ELR (cell line): ENCODE measurements around the gene METAP1D.
"Not testable (repeated sequence)": the region's sequence is repeated elsewhere in the genome, so short reads cannot be mapped to it uniquely, and the experiment has no call there.

Experiments used
- DNase-seq: peaks from one replicate; pipeline ENCODE4 v3.0.0-alpha.2; 2015; ENCODE audit warnings: low read depth

Gene METAP1D

DNA sequence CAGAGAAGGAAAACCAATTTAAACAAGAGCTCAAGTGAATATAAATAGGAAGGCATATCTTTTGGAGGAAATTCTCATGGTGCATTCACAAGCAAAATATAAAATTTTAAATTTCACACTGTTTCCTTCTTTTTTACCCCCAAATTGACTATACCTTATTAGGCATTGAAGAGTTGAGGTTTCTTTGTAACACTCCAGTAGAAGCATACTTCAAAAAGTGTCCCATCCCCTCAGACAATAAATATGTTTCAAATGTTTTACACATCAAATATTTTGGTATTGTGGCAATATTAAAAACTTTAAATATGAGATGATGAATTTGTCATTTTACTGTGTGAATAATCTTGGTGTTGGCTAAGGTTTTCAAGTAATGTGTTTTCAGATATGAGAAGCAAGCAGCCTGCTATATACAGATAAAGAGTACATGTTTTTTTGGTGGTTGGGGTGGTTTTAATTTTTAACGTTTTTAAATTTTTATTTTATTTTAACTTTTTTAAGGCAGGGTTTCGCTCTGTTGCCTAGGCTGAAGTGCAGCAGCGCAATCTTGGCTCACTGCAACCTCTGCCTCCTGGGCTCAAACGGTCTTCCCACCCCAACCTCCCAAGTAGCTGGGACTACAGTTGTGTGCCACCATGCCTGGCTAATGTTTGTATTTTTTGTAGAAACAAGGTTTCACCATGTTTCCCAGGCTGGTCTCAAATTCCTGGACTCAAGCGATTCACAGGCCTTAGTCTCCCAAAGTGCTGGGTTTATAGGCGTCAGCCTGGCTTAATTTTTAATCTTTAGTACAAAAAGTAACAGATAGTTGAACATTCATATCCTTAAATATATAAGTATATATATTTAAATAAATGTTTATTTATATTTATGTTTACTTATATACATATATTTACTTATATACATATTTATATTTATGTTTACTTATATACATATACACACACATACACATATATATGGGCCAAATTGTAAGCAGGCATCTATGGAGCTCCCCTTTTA is 49.1 kb downstream of the METAP1D start:
- no peak for DNase-seq

DNA sequence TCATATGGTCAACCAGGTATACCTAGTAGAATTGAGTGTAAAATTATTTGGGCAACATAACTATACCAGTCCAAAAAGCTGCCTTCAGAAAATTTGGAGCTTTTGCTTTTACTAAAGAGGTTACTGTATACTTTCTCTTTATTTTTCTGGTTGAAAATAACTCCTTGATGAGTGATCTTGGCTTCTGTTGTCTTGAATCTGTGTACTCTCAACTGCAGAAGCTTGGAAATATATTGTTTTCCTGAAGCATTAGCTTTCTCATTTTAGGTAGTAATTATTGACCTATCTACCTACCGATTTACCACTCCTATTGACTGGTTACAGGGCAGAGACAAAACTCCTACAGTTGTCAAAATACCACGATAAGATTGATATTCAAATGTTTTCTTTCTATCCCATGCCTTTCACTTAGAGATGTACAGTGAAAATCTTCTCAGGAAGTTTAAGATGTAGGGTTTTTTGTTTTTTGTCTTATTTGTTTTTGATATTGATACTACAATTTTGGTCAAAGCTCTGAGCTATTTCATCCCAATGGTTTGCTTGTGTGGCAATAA is 49.9 kb downstream of the METAP1D start:
- DNase-seq = no peak

DNA sequence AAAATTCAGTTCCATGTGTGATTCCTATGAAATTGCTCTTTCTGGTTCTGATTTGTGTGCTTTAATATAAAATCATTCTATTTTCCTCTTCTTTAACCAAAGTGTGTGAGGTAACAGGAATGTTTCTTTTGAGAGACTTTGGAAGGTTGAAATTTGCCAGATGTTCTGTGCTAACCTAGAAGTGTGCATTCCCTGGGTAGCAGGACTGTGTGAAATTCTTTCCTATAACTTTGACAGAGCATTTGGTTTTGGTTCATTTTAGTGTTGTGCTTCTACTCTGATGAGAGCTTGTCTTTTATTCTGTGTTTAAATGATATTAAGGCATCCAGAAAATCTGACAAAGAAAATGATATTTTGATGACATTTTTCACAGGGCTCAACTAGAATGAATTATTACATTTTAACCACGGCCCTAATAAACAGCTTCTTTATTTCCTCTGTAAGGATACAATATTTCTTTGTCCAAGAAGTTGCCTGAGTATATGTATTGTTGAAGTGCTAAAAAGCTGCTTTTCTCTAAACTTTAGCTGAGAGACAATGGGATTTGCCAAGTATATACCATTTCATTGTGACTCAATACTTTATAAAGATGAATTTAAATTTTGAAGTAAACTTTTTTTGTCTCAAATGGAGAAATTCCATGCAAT is 50.8 kb downstream of the METAP1D start:
- DNase-seq = no peak

- DNase-seq = no peak
Observed at GRCh38 chr2:172052000-172052983, 52.5 kb downstream of the METAP1D start.

DNA sequence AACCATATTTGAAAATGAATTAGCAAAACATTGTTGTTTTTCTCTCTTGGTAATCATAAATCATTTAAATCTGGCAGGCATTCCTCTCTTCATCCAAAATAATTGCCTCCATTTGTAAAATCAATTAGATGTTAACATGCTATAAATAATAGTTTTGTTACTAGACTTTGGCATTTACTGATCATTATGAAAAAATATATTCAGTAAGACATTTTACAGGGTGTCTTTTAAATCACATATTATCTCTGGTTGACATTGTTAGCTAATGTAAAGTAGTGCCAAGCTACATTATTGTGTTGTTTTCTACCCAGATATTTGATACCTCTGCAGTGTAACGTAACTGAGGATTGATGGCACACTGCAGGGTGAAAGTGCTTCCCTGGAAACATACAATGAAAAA is 53.7 kb downstream of the METAP1D start:
- no peak for DNase-seq

GRCh38 chr2:172056293-172056692 is 56.5 kb downstream of the METAP1D start:
- DNase-seq = no peak

GRCh38 chr2:172058660-172059059 is 58.9 kb downstream of the METAP1D start:
- DNase-seq = no peak

DNA sequence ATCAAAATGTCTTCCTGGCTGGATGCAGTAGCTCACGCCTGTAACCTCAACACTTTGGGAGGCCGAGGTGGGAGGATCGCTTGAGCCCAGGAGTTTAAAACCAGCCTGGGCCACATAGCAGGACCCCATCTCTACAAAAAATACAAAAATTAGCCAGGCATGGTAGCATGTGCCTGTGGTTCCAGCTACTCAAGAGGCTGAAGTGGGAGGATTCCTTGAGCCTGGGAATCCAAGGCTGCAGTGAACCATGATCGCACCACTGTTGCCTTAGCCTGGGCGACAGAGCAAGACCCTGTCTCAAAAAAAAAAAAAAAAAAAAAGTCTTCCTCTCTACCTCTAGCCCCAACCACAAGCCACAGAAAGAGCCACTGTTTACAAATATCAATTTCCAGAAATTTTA is 60.4 kb downstream of the METAP1D start:
- not testable (repeated sequence) for DNase-seq

- DNase-seq = no peak
Observed at GRCh38 chr2:172062402-172063004, 62.8 kb downstream of the METAP1D start.

DNA sequence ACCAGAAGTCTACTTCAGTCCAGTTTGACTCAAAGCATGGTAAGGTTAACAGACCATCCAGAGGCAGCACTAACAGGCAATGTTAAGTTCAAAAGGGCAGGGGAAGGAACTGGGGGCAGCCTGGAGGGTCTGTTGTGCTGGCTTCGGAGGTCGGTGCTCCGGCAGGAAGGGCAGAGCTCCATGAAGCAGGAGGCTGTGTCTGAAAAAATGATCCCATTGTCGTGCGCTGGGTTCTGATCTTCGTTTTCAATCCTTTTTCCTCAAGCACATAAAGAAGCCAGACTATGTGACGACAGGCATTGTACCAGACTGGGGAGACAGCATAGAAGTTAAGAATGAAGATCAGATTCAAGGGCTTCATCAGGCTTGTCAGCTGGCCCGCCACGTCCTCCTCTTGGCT is 63.7 kb downstream of the METAP1D start:
- no peak for DNase-seq

GRCh38 chr2:172065111-172065510 is 65.4 kb downstream of the METAP1D start:
- no peak for DNase-seq

DNA sequence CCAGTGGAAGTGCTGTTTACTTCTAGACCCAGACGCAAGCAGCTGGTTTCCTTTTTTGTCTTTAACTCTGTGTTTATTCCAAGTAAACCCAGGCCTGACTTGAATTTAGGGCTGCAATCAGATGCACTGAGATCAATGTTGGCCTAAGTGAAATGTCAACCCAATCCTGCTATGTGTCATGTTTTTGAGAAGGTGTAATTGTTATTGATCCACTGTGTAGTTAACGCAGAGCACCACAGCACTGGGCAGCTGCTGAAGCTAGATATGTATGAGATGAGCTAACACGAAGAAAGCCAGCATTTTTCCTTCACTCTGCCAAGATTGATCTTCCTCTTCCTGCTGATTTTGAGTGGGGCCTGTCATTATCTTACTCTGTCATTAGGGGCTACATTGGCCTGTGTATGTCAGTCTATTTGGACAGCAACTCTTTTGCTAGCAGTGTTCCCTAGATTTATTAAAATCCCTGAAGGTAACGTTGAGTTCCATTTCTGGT is 66.7 kb downstream of the METAP1D start:
- DNase-seq = no peak

- DNase-seq = not testable (repeated sequence)
Observed at GRCh38 chr2:172067905-172068304, 68.2 kb downstream of the METAP1D start.

- DNase-seq = no peak
Observed at GRCh38 chr2:172070936-172071335, 71.2 kb downstream of the METAP1D start.

DNA sequence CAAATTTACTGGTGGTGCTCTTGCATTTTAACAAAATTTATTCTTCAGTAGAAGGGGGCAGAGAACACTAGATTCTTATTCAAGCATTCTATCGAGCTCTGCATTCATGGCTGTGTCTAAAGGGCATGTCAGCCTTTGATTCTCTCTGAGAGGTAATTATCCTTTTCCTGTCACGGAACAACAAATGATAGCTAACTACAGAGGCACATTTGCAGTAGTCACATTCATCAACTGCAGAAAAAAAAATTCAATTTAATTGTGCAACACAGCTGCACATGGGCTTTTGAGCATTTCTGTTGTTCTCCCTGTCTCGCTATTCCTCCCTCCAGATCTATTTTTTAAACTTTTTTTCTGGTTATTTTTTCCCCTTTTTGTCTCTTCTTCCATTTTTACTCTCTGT is 72.5 kb downstream of the METAP1D start:
- DNase-seq = no peak

DNA sequence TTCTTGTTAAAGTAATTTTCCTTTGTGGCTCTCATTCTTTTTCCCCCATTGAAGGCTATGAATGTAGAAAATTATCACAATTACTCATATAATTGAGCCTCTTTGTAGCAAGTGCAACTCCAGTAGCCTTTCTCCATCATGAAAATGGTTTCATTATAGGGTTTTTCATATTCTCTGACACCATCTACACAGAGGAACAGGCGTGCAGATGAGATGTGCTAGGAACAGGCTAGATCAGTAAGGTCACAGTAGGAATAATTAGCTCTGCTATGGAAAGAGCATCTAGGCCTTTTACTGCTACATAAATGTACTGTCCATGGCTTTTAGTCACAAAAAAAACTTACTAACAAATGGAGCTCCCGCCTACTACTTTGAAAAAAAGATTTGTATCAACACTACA is 73.0 kb downstream of the METAP1D start:
- no peak for DNase-seq

GRCh38 chr2:172073518-172073917 is 73.8 kb downstream of the METAP1D start:
- no peak for DNase-seq

GRCh38 chr2:172074254-172074653 is 74.5 kb downstream of the METAP1D start:
- no peak for DNase-seq

DNA sequence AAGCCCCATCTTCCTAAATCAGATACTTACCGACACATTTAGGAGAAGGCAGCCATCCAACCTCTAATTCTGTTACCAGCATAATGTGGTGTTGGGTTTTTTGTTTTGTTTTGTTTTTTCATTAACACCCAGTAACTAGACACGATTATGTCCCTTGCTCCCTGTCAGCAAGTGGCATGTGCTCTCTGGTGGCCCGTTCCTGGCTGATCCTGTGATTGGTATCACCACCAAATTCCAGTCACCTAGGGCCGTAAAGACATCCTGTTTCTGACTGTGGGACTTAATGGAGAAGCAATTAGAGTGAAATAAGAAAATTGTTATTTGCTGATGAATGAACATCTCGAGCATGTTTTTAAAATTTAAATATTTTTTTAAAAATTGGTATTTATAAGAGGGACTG is 79.7 kb downstream of the METAP1D start:
- no peak for DNase-seq

DNA sequence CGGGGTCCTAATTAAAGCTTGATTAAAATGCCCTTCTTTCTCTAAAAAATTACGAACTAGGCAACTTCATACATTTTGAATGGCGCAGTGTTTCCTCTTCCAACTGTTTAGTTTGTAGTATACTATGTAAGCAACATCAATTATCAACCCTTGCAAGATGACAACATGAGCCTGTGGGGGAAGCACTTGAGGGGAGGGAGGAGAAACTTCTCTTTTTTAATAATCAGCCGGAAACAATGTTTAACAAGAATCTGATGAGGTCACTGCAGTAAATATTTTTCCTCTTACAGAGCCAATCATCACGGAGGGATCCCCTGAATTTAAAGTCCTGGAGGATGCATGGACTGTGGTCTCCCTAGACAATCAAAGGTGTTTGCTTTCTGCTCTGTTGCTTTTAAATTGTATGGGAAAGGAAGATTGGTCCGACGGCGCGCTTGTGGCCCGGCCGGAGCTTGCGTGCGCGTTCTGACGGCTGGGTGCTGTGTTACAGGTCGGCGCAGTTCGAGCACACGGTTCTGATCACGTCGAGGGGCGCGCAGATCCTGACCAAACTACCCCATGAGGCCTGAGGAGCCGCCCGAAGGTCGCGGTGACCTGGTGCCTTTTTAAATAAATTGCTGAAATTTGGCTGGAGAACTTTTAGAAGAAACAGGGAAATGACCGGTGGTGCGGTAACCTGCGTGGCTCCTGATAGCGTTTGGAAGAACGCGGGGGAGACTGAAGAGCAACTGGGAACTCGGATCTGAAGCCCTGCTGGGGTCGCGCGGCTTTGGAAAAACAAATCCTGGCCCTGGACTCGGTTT is 80.3 kb downstream of the METAP1D start:
- peak; percentile 58 for DNase-seq
